Fibroblast of skin of abdomen (primary cell): ENCODE data around the gene SH3GLB2.
"Not testable (repeated sequence)": the region's sequence is repeated elsewhere in the genome, so short reads cannot be mapped to it uniquely, and the experiment has no call there.

Source experiments
- DNase-seq: peaks from one replicate; pipeline ENCODE4 v3.0.0-alpha.2; 2013

SH3GLB2 gene

GRCh38 chr9:128992995-128993394 lies 35.1 kb downstream of the SH3GLB2 start:
- no peak for DNase-seq

- peak; percentile 75 for DNase-seq
These were observed 40.3 kb downstream of the SH3GLB2 start for GRCh38 chr9:128987805-128988204.

GRCh38 chr9:128986671-128987070 lies 41.5 kb downstream of the SH3GLB2 start:
- DNase-seq = no peak

- DNase-seq = no peak
These were observed 44.6 kb downstream of the SH3GLB2 start for GRCh38 chr9:128983536-128983935.

GRCh38 chr9:128979111-128979510 lies 49.0 kb downstream of the SH3GLB2 start:
- no peak for DNase-seq

GRCh38 chr9:128972956-128973355 lies 55.2 kb downstream of the SH3GLB2 start:
- DNase-seq = peak; percentile 50

GRCh38 chr9:128969491-128969890 lies 58.6 kb downstream of the SH3GLB2 start:
- no peak for DNase-seq

GRCh38 chr9:128961403-128961802 lies 66.7 kb downstream of the SH3GLB2 start:
- not testable (repeated sequence) for DNase-seq
